Measurements from ENCODE around the gene MKS1.

The MKS1 gene

GRCh38 chr17:58208344-58208743, 10.7 kb downstream of the MKS1 start:
- no peak for TF ChIP-seq CTCF (IDR thresholded peaks at IDR 0.05; ENCODE audit: control insufficient read depth, extremely low read depth, insufficient read depth)
- no peak overlapping the region for H3K4me3 ChIP-seq (ENCODE audit: low read depth, low read length)
- no peak for DNase-seq (ENCODE audit: low read depth)

GRCh38 chr17:58207451-58207850, 11.6 kb downstream of the MKS1 start:
- H3K4me3 ChIP-seq (ENCODE audit: low read depth, low read length): no peak overlapping the region
- TF ChIP-seq CTCF (IDR thresholded peaks at IDR 0.05; ENCODE audit: control insufficient read depth, extremely low read depth, insufficient read depth): no peak
- DNase-seq (ENCODE audit: low read depth): no peak

GRCh38 chr17:58205936-58206335, 13.1 kb downstream of the MKS1 start:
- no peak overlapping the region for H3K4me3 ChIP-seq (ENCODE audit: low read depth, low read length)
- DNase-seq (ENCODE audit: low read depth): no peak
- TF ChIP-seq CTCF (IDR thresholded peaks at IDR 0.05; ENCODE audit: control insufficient read depth, extremely low read depth, insufficient read depth): no peak

GRCh38 chr17:58204796-58205195, 14.3 kb downstream of the MKS1 start:
- TF ChIP-seq CTCF (IDR thresholded peaks at IDR 0.05; ENCODE audit: control insufficient read depth, extremely low read depth, insufficient read depth): no peak
- no peak for DNase-seq (ENCODE audit: low read depth)

GRCh38 chr17:58202859-58203258, 16.2 kb downstream of the MKS1 start:
- H3K4me3 ChIP-seq (ENCODE audit: low read depth, low read length): no peak overlapping the region
- DNase-seq (ENCODE audit: low read depth): no peak
- TF ChIP-seq CTCF (IDR thresholded peaks at IDR 0.05; ENCODE audit: control insufficient read depth, extremely low read depth, insufficient read depth): no peak

More at GRCh38 chr17:58204796-58205195, 14.3 kb downstream of the MKS1 start:
- no peak overlapping the region for H3K4me3 ChIP-seq (ENCODE audit: low read depth, low read length)

GRCh38 chr17:58200024-58200633, 18.9 kb downstream of the MKS1 start:
- peak; percentile 71 for DNase-seq (ENCODE audit: low read depth)
- H3K4me3 ChIP-seq (ENCODE audit: low read depth, low read length): no peak overlapping the region
- TF ChIP-seq CTCF (IDR thresholded peaks at IDR 0.05; ENCODE audit: control insufficient read depth, extremely low read depth, insufficient read depth): peak; percentile 63

GRCh38 chr17:58196610-58197009, 22.4 kb downstream of the MKS1 start:
- no peak for TF ChIP-seq CTCF (IDR thresholded peaks at IDR 0.05; ENCODE audit: control insufficient read depth, extremely low read depth, insufficient read depth)
- no peak for DNase-seq (ENCODE audit: low read depth)
- H3K4me3 ChIP-seq (ENCODE audit: low read depth, low read length): no peak overlapping the region

Measured in LNCaP clone FGC (cell line).